IMR-90 (cell line): ENCODE measurements around the gene SLC12A4. TPM values are rescaled to one million over a fixed set of nuclear protein-coding genes. Genes with fewer than 3 reads are reported as not detected.

Experiments
- ATAC-seq: fragments of 200-7000 bp; cut with Tn5 transposase; 2 replicates; pipeline ENCODE4 v1.9.1; 2020; ENCODE audit warnings: low read depth, mild to moderate bottlenecking, moderate library complexity
- BruUV-seq: library from RNA; stranded (reverse); fragments of 400-500 nt; replicated peaks from 2 replicates; lab custom pipeline; 2021; lab: Mats Ljungman, UMichigan
- CTCF ChIA-PET: fragments of 300-600 bp; formaldehyde crosslinking; extraction: SDS; loops from one replicate; lab custom pipeline; 2021; ENCODE audit warnings: antibody characterized with exemption; lab: Yijun Ruan, JAX
- POLR2A ChIA-PET: fragments of 300-600 bp; sonication (Branson Sonifier 250); formaldehyde crosslinking; loops from one replicate; lab custom pipeline; 2022; ENCODE audit warnings: antibody characterized with exemption; ENCODE audit not compliant: unreplicated experiment; lab: Charles Lee
- DNase-seq: peaks from one replicate; pipeline ENCODE4 v3.0.0; 2013
- H2AFZ ChIP-seq: replicated peaks from 2 replicates; pipeline ENCODE3; 2013; ENCODE audit warnings: low read length, mild to moderate bottlenecking; ENCODE audit not compliant: poor library complexity
- H2AK5ac ChIP-seq: 2 replicates; pipeline ENCODE4 v1.6.1; 2013; ENCODE audit warnings: low read depth, low read length, inconsistent platforms
- H2AK9ac ChIP-seq: replicated peaks from 2 replicates; pipeline ENCODE3; 2013; ENCODE audit warnings: mild to moderate bottlenecking, low read depth, low read length, moderate library complexity; ENCODE audit not compliant: poor library complexity
- H2BK120ac ChIP-seq: 2 replicates; pipeline ENCODE4 v1.6.1; 2013; ENCODE audit warnings: low read depth, low read length, inconsistent platforms
- H2BK15ac ChIP-seq: 3 replicates; pipeline ENCODE4 v1.6.1; 2013; ENCODE audit warnings: low read depth, low read length, inconsistent platforms
- H2BK20ac ChIP-seq: 2 replicates; pipeline ENCODE4 v1.6.1; 2013; ENCODE audit warnings: low read depth, mild to moderate bottlenecking, inconsistent platforms, low read length, moderate library complexity
- H2BK5ac ChIP-seq: 2 replicates; pipeline ENCODE4 v1.6.1; 2013; ENCODE audit warnings: mild to moderate bottlenecking, low read depth, low read length, inconsistent platforms; ENCODE audit not compliant: poor library complexity, severe bottlenecking
- H3K14ac ChIP-seq: replicated peaks from 2 replicates; pipeline ENCODE4 v1.6.1; 2013; ENCODE audit warnings: low read depth, low read length, inconsistent platforms
- H3K18ac ChIP-seq: 2 replicates; pipeline ENCODE4 v1.6.1; 2013; ENCODE audit warnings: low read depth, low read length, control low read depth
- H3K23ac ChIP-seq: 2 replicates; pipeline ENCODE4 v1.6.1; 2013; ENCODE audit warnings: low read depth, low read length, inconsistent platforms
- H3K27ac ChIP-seq: 2 replicates; pipeline ENCODE4 v1.5.1; 2013; ENCODE audit warnings: mild to moderate bottlenecking, control low read depth, low read length; ENCODE audit not compliant: insufficient read depth
- H3K27me3 ChIP-seq: 2 replicates; pipeline ENCODE4 v1.6.1; 2013; ENCODE audit warnings: low read length; ENCODE audit not compliant: control insufficient read depth, insufficient read depth
- H3K36me3 ChIP-seq: 2 replicates; pipeline ENCODE4 v1.6.1; 2013; ENCODE audit warnings: low read length, mixed read lengths; ENCODE audit not compliant: control insufficient read depth, insufficient read depth
- H3K4ac ChIP-seq: 2 replicates; pipeline ENCODE4 v1.6.1; 2013; ENCODE audit warnings: low read depth, low read length, inconsistent platforms
- H3K4me1 ChIP-seq: 2 replicates; pipeline ENCODE4 v1.6.1; 2013; ENCODE audit warnings: low read length, mixed read lengths; ENCODE audit not compliant: control insufficient read depth, insufficient read depth
- H3K4me2 ChIP-seq: 2 replicates; pipeline ENCODE4 v1.6.1; 2013; ENCODE audit warnings: low read depth, mild to moderate bottlenecking, control low read depth, low read length, moderate library complexity
- H3K4me3 ChIP-seq: 2 replicates; pipeline ENCODE4 v1.5.1; 2013; ENCODE audit warnings: low read depth, mild to moderate bottlenecking, control low read depth, low read length, moderate library complexity; ENCODE audit not compliant: insufficient read depth
- H3K56ac ChIP-seq: 2 replicates; pipeline ENCODE4 v1.6.1; 2013; ENCODE audit warnings: low read length, inconsistent platforms; ENCODE audit not compliant: insufficient read depth; ENCODE audit errors: extremely low read depth
- H3K79me1 ChIP-seq, 2 experiments: 2 replicates each; pipeline ENCODE4 v1.6.1; 2013; ENCODE audit warnings: low read length in 2 of 2, inconsistent platforms in 1 of 2, low read depth in 1 of 2
- H3K9ac ChIP-seq: 2 replicates; pipeline ENCODE4 v1.6.1; 2013; ENCODE audit warnings: low read depth, low read length, control low read depth
- H3K9me1 ChIP-seq: 2 replicates; pipeline ENCODE4 v1.6.1; 2013; ENCODE audit warnings: low read length, inconsistent platforms; ENCODE audit not compliant: insufficient read depth
- H3K9me3 ChIP-seq: 2 replicates; pipeline ENCODE4 v1.6.1; 2013; ENCODE audit warnings: low read length; ENCODE audit not compliant: control insufficient read depth, insufficient read depth
- H4K20me1 ChIP-seq: 2 replicates; pipeline ENCODE4 v1.6.1; 2013; ENCODE audit warnings: low read length, inconsistent platforms; ENCODE audit not compliant: insufficient read depth
- H4K5ac ChIP-seq: 2 replicates; pipeline ENCODE4 v1.6.1; 2013; ENCODE audit warnings: mild to moderate bottlenecking, low read depth, low read length, control low read depth
- H4K8ac ChIP-seq, 2 experiments: 2 replicates each; pipeline ENCODE4 v1.6.1; 2013; ENCODE audit warnings: low read depth in 2 of 2, low read length in 2 of 2, control low read depth in 1 of 2, inconsistent platforms in 1 of 2
- H4K91ac ChIP-seq: 2 replicates; pipeline ENCODE4 v1.6.1; 2013; ENCODE audit warnings: low read depth, low read length, inconsistent platforms; ENCODE audit not compliant: insufficient read depth
- CEBPB ChIP-seq: IDR thresholded peaks from 2 replicates; pipeline ENCODE4 v1.6.1; 2012; ENCODE audit warnings: low read depth, low read length, improper control_type of control experiment
- CHD1 ChIP-seq: IDR thresholded peaks from 2 replicates; pipeline ENCODE4 v1.6.1; 2012; ENCODE audit warnings: low read depth, low read length, improper control_type of control experiment
- FOS ChIP-seq: fragments of 150-350 bp; IDR thresholded peaks from 2 replicates; pipeline ENCODE4 v1.6.1; 2016; ENCODE audit warnings: low read depth, low read length
- MAFK ChIP-seq: IDR thresholded peaks from 2 replicates; pipeline ENCODE4 v1.6.1; 2012; ENCODE audit warnings: low read depth, low read length, improper control_type of control experiment
- MAZ ChIP-seq: IDR thresholded peaks from 2 replicates; pipeline ENCODE4 v1.6.1; 2012; ENCODE audit warnings: low read depth, mild to moderate bottlenecking, low read length, improper control_type of control experiment, moderate library complexity, borderline replicate concordance
- MXI1 ChIP-seq: IDR thresholded peaks from 2 replicates; pipeline ENCODE4 v1.6.1; 2012; ENCODE audit warnings: low read depth, mild to moderate bottlenecking, low read length, moderate library complexity, borderline replicate concordance
- NFE2L2 ChIP-seq: fragments of 150-350 bp; IDR thresholded peaks from 2 replicates; pipeline ENCODE4 v1.6.1; 2016; ENCODE audit warnings: low read depth, mild to moderate bottlenecking, low read length
- POLR2A ChIP-seq: IDR thresholded peaks from 2 replicates; pipeline ENCODE4 v1.6.1; 2012; ENCODE audit warnings: mild to moderate bottlenecking, low read depth, low read length
- SMC3 ChIP-seq: fragments of 150-350 bp; IDR thresholded peaks from 2 replicates; pipeline ENCODE4 v1.6.1; 2016; ENCODE audit warnings: low read depth, mild to moderate bottlenecking, antibody characterized with exemption, low read length, moderate library complexity
- WGBS, 2 experiments: methylation state at CpG; one replicate each; pipeline versions ENCODE4 v1.1.5 to v1.1.7; 2013; ENCODE audit warnings: missing lambda C conversion rate in 2 of 2; ENCODE audit not compliant: insufficient read length in 1 of 2; ENCODE audit errors: extremely low coverage in 2 of 2; 5-methylcytosine and 5-hydroxymethylcytosine counted together
- dilution Hi-C: fragments of 300-500 bp; cut with HindIII; formaldehyde crosslinking; loops from one replicate; pipeline ENCODE4 v1.14.3; 2018; ENCODE audit warnings: low sequenced_read_pairs; ENCODE audit not compliant: unreplicated experiment
- in situ Hi-C: fragments of 300-500 bp; cut with MboI; formaldehyde crosslinking; loops from 3 replicates; pipeline ENCODE4 v1.14.3; 2019; ENCODE audit warnings: low sequenced_read_pairs, inconsistent platforms, mixed read lengths
- intact Hi-C: fragments of 100-400 bp; cut with micrococcal nuclease; formaldehyde crosslinking; loops from 2 replicates; pipeline ENCODE4 v1.10.0; 2022
- polyA plus RNA-seq, 3 experiments: library from polyadenylated mRNA; depleted of rRNA; stranded (reverse); fragments of >200 nt; gene quantifications; 2 replicates each; pipeline ENCODE4 v1.2.3, GENCODE V29; 2012; ENCODE audit warnings: low replicate concordance in 1 of 3
- total RNA-seq: library from RNA; depleted of rRNA; stranded (reverse); fragments of >200 nt; gene quantifications from 2 replicates; pipeline ENCODE4 v1.2.3, GENCODE V29; 2012
- TF ChIP-seq, protein P1 (sequence below): conservative IDR thresholded peaks from 2 replicates; pipeline ENCODE4 v1.5.1; 2012; ENCODE audit warnings: mild to moderate bottlenecking, low read depth, low read length, improper control_type of control experiment
- TF ChIP-seq, protein P2 (sequence below): fragments of 150-350 bp; IDR thresholded peaks from 2 replicates; pipeline ENCODE4 v1.6.1; 2017; ENCODE audit warnings: mild to moderate bottlenecking, antibody characterized with exemption, low read length, low read depth

SLC12A4 gene
- total and polyA plus RNA-seq, 2 of the 4 experiments (the other 2 are of a cell fraction): 36.6 to 132 TPM

DNA sequence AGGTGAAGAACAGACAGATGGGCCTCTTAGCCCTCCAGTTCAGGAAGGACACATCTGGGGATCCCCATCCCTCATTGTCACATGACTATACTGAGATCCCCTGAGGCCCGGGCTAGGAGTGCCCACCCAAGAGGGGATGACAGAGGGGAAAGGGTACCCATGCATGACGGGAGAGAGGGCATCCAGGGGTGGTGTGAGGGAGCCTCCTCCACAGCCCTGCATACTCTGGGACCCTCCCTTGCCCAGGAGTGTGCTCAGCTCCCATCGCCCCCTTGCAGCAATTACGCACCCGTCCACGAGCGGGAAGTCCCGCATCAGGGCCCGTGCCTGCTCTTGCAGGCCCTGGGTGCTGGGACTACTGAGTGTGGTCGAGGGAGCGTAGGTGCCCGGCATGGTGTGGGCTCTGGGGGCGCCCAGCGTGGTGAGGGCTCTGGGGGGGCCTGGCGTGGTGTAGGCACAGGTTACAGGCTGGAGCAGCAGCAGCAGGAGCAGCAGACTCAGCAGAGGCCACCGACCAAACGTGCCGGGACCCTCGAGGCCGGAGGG is 24.3 kb upstream of the SLC12A4 start:
- TF ChIP-seq FOS (no peak), POLR2A (no peak), NFE2L2 (no peak), MAFK (no peak), CHD1 (no peak), SMC3 (no peak), MAZ (no peak), MXI1 (no peak), CEBPB (no peak)
- TF ChIP-seq, protein P1, sequence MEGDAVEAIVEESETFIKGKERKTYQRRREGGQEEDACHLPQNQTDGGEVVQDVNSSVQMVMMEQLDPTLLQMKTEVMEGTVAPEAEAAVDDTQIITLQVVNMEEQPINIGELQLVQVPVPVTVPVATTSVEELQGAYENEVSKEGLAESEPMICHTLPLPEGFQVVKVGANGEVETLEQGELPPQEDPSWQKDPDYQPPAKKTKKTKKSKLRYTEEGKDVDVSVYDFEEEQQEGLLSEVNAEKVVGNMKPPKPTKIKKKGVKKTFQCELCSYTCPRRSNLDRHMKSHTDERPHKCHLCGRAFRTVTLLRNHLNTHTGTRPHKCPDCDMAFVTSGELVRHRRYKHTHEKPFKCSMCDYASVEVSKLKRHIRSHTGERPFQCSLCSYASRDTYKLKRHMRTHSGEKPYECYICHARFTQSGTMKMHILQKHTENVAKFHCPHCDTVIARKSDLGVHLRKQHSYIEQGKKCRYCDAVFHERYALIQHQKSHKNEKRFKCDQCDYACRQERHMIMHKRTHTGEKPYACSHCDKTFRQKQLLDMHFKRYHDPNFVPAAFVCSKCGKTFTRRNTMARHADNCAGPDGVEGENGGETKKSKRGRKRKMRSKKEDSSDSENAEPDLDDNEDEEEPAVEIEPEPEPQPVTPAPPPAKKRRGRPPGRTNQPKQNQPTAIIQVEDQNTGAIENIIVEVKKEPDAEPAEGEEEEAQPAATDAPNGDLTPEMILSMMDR: no peak
- TF ChIP-seq, protein P2, sequence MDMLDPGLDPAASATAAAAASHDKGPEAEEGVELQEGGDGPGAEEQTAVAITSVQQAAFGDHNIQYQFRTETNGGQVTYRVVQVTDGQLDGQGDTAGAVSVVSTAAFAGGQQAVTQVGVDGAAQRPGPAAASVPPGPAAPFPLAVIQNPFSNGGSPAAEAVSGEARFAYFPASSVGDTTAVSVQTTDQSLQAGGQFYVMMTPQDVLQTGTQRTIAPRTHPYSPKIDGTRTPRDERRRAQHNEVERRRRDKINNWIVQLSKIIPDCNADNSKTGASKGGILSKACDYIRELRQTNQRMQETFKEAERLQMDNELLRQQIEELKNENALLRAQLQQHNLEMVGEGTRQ: no peak
- Histone ChIP-seq H4K5ac (no peak overlapping the region), H2BK15ac (no peak overlapping the region), H3K4ac (no peak overlapping the region), H2AK9ac (peak overlapping the region; percentile 94), H3K79me1 (no peaks in the 10 kb centered on the region), H3K27ac (no peak overlapping the region), H3K56ac (no peak overlapping the region), H4K20me1 (no peaks in the 10 kb centered on the region; the same call in 1 of the 2 replicates), H3K4me2 (peak overlapping the region; percentile 31; the same call in 1 of the 2 replicates), H3K4me1 (peaks cover 4% of the 10 kb centered on the region; the same call in 1 of the 2 replicates), H4K8ac (no peak overlapping the region), H2AK5ac (peak overlapping the region; percentile 14; the same call in 1 of the 2 replicates), H3K4me3 (no peak overlapping the region), H3K9me1 (no peaks in the 10 kb centered on the region; the same call in 1 of the 2 replicates), H3K9ac (no peak overlapping the region), H4K91ac (no peak overlapping the region), H3K14ac (no peak overlapping the region), H3K23ac (no peak overlapping the region), H3K36me3 (no peaks in the 10 kb centered on the region), H2BK20ac (no peak overlapping the region), H2AFZ (peak overlapping the region; percentile 94), H3K18ac (no peak overlapping the region), H2BK5ac (no peak overlapping the region), H3K27me3 (peaks cover 5% of the 10 kb centered on the region; the same call in 1 of the 2 replicates), H2BK120ac (no peak overlapping the region), H3K9me3 (no peaks in the 10 kb centered on the region)
- ChIA-PET CTCF (no interaction called here), POLR2A (no interaction called here)
- ATAC-seq (no peak), DNase-seq (no peak)
- intact Hi-C loops: loop anchor here (1.0 kb wide), 2 partner anchors 48 to 237 kb away; no protein-coding TSS in a partner anchor
- dilution Hi-C loops: no loop called here
- in situ Hi-C loops: no loop called here
- WGBS, 2 experiments: 63% methylated on average over 6 of the region's 20 CpGs; no CpG with 5 or more reads in 1 of the 2 experiments
- BruUV-seq: no TSS peak
